A673 (cell line): Measurements from ENCODE around the gene SMIM13. TPM values are rescaled to one million over a fixed set of nuclear protein-coding genes. Genes with fewer than 3 reads are reported as not detected.

ENCODE experiments used
- BruUV-seq: library from RNA; stranded (reverse); fragments of 400-500 nt; replicated peaks from 2 replicates; lab custom pipeline; 2021; lab: Mats Ljungman, UMichigan
- CTCF ChIA-PET: fragments of 300-600 bp; sonication (Branson Sonifier 250); formaldehyde crosslinking; loops from one replicate; lab custom pipeline; 2022; ENCODE audit warnings: antibody characterized with exemption; lab: Charles Lee
- POLR2A ChIA-PET: fragments of 300-600 bp; sonication (Branson Sonifier 250); formaldehyde crosslinking; loops from one replicate; lab custom pipeline; 2022; ENCODE audit warnings: antibody characterized with exemption; ENCODE audit not compliant: low non-redundant PET; lab: Charles Lee
- DNase-seq: peaks from one replicate; pipeline ENCODE4 v3.0.0-alpha.2; 2015; ENCODE audit warnings: low spot score
- H3K27ac ChIP-seq: fragments of 200-600 bp; sonication (generic); 2 replicates; pipeline ENCODE4 v1.5.1; 2016; ENCODE audit warnings: mixed run types, low read depth, mild to moderate bottlenecking, mixed read lengths, antibody characterized with exemption, low read length; ENCODE audit not compliant: poor library complexity, severe bottlenecking
- H3K27me3 ChIP-seq: fragments of 200-600 bp; sonication (generic); replicated peaks from 2 replicates; pipeline ENCODE4 v1.6.1; 2017; ENCODE audit warnings: mixed run types, low read depth, mild to moderate bottlenecking, mixed read lengths, antibody characterized with exemption, low read length; ENCODE audit not compliant: insufficient read depth, poor library complexity
- H3K36me3 ChIP-seq: fragments of 200-600 bp; sonication (generic); 2 replicates; pipeline ENCODE4 v1.6.1; 2016; ENCODE audit warnings: mixed run types, mild to moderate bottlenecking, mixed read lengths, antibody characterized with exemption, low read length; ENCODE audit not compliant: insufficient read depth, poor library complexity, severe bottlenecking
- H3K4me1 ChIP-seq: fragments of 200-600 bp; sonication (generic); 2 replicates; pipeline ENCODE4 v1.6.1; 2017; ENCODE audit warnings: mixed run types, mild to moderate bottlenecking, mixed read lengths, antibody characterized with exemption, low read length; ENCODE audit not compliant: insufficient read depth, poor library complexity, severe bottlenecking
- H3K4me3 ChIP-seq: fragments of 200-600 bp; sonication (generic); 2 replicates; pipeline ENCODE4 v1.5.1; 2016; ENCODE audit warnings: low read depth, mixed run types, mild to moderate bottlenecking, mixed read lengths, low read length; ENCODE audit not compliant: poor library complexity, severe bottlenecking
- H3K9me3 ChIP-seq: fragments of 200-600 bp; sonication (generic); 2 replicates; pipeline ENCODE4 v1.6.1; 2016; ENCODE audit warnings: mixed run types, low read depth, mild to moderate bottlenecking, mixed read lengths, antibody characterized with exemption, low read length; ENCODE audit not compliant: poor library complexity, severe bottlenecking
- CTCF ChIP-seq: fragments of 300-800, 200-600 bp; sonication (generic); conservative IDR thresholded peaks from 2 replicates; pipeline ENCODE4 v1.5.1; 2017; ENCODE audit warnings: low read depth, mild to moderate bottlenecking, antibody characterized with exemption, low read length, moderate library complexity, mixed read lengths
- EZH2 ChIP-seq: fragments of 200-600 bp; sonication (generic); IDR thresholded peaks from 2 replicates; pipeline ENCODE4 v1.6.1; 2017; ENCODE audit warnings: borderline replicate concordance, low read depth, mild to moderate bottlenecking, mixed read lengths, antibody characterized with exemption, low read length; ENCODE audit not compliant: poor library complexity, severe bottlenecking
- intact Hi-C: fragments of 100-400 bp; cut with micrococcal nuclease; formaldehyde crosslinking; loops from one replicate; pipeline ENCODE4 v1.10.0; 2022; ENCODE audit not compliant: unreplicated experiment
- total RNA-seq: library from RNA; stranded (reverse); gene quantifications from 2 replicates; pipeline ENCODE4 v1.2.3, GENCODE V29; 2021

Gene SMIM13
- total RNA-seq, 1 experiment from 2014 or later: 18.9 TPM

GRCh38 chr6:11130605-11131004 is 37.0 kb downstream of the SMIM13 start:
- Histone ChIP-seq H3K4me1 (no peaks in the 10 kb centered on the region), H3K27me3 (no peaks in the 10 kb centered on the region), H3K9me3 (no peaks in the 10 kb centered on the region), H3K36me3 (peaks cover 3% of the 10 kb centered on the region), H3K27ac (no peak overlapping the region), H3K4me3 (no peak overlapping the region)
- CTCF ChIA-PET: no interaction called here
- DNase-seq: no peak
- intact Hi-C loops: no loop called here
- POLR2A ChIA-PET: no interaction called here
- BruUV-seq: no TSS peak
- no peak for TF ChIP-seq CTCF
- no peak for TF ChIP-seq EZH2

GRCh38 chr6:11132194-11132888 is 38.7 kb downstream of the SMIM13 start:
- no peak for DNase-seq
- Histone ChIP-seq H3K9me3 (no peaks in the 10 kb centered on the region), H3K27ac (no peak overlapping the region), H3K4me1 (peaks cover 11% of the 10 kb centered on the region), H3K36me3 (peaks cover 4% of the 10 kb centered on the region), H3K27me3 (no peaks in the 10 kb centered on the region), H3K4me3 (no peak overlapping the region)
- ChIA-PET POLR2A (no interaction called here), CTCF (no interaction called here)
- BruUV-seq: no TSS peak
- intact Hi-C loops: no loop called here
- TF ChIP-seq EZH2 (no peak), CTCF (no peak)

- POLR2A ChIA-PET: no interaction called here
- CTCF ChIA-PET: no interaction called here
Observed at GRCh38 chr6:11133281-11133680, 39.6 kb downstream of the SMIM13 start.

More at GRCh38 chr6:11133281-11133680, 39.6 kb downstream of the SMIM13 start:
- no peak for TF ChIP-seq CTCF
- no peak for TF ChIP-seq EZH2
- Histone ChIP-seq H3K4me1 (peaks cover 11% of the 10 kb centered on the region), H3K27ac (no peak overlapping the region), H3K4me3 (no peak overlapping the region), H3K9me3 (no peaks in the 10 kb centered on the region), H3K27me3 (no peaks in the 10 kb centered on the region), H3K36me3 (peaks cover 4% of the 10 kb centered on the region)
- no TSS peak for BruUV-seq
- intact Hi-C loops: no loop called here
- DNase-seq: no peak
